GM18498 (cell line): ENCODE data around the gene FANCC.
A peak's percentile ranks its signal among the peaks of the same experiment; 100 is the strongest.

Experiments
- ATAC-seq: cut with Tn5 transposase; IDR thresholded peaks from one replicate; pipeline ENCODE4 v1.9.1; 2021; ENCODE audit warnings: mild to moderate bottlenecking, moderate library complexity; ENCODE audit not compliant: unreplicated experiment

The FANCC gene

GRCh38 chr9:95317119-95317892 lies at the start of gene FANCC:
Gene FANCC, minus strand, starts transcription at chr9:95317709. Its CDS starts 68,418 bp downstream, at chr9:95249291.
- ATAC-seq: peak; percentile 82

GRCh38 chr9:95366731-95367325 lies 49.3 kb upstream of the FANCC start:
- no peak for ATAC-seq

- ATAC-seq: no peak
These were observed 48.3 kb upstream of the FANCC start for GRCh38 chr9:95365766-95366165.

- no peak for ATAC-seq
These were observed 45.7 kb upstream of the FANCC start for GRCh38 chr9:95363051-95363841.

GRCh38 chr9:95360866-95361265 lies 43.4 kb upstream of the FANCC start:
- no peak for ATAC-seq

- ATAC-seq: no peak
These were observed 39.8 kb upstream of the FANCC start for GRCh38 chr9:95357316-95357715.

GRCh38 chr9:95355500-95355899 lies 38.0 kb upstream of the FANCC start:
- no peak for ATAC-seq

- no peak for ATAC-seq
These were observed 33.5 kb upstream of the FANCC start for GRCh38 chr9:95351051-95351450.

GRCh38 chr9:95350266-95350665 lies 32.8 kb upstream of the FANCC start:
- no peak for ATAC-seq

GRCh38 chr9:95349091-95350038 lies 31.9 kb upstream of the FANCC start:
- no peak for ATAC-seq

GRCh38 chr9:95346021-95346420 lies 28.5 kb upstream of the FANCC start:
- no peak for ATAC-seq

- no peak for ATAC-seq
These were observed 27.3 kb upstream of the FANCC start for GRCh38 chr9:95344735-95345325.

- no peak for ATAC-seq
These were observed 26.3 kb upstream of the FANCC start for GRCh38 chr9:95343725-95344287.

- ATAC-seq: no peak
These were observed 25.1 kb upstream of the FANCC start for GRCh38 chr9:95342571-95342970.

- ATAC-seq: no peak
These were observed 23.9 kb upstream of the FANCC start for GRCh38 chr9:95341293-95341962.

GRCh38 chr9:95338243-95338642 lies 20.7 kb upstream of the FANCC start:
- ATAC-seq: no peak

GRCh38 chr9:95336281-95336680 lies 18.8 kb upstream of the FANCC start:
- no peak for ATAC-seq

- no peak for ATAC-seq
These were observed 15.9 kb upstream of the FANCC start for GRCh38 chr9:95333426-95333825.

GRCh38 chr9:95332860-95333259 lies 15.4 kb upstream of the FANCC start:
- no peak for ATAC-seq
